GM19351 (cell line): ENCODE measurements around the gene CABP1.
A peak's percentile ranks its signal among the peaks of the same experiment; 100 is the strongest.
"Not testable (repeated sequence)": the region's sequence is repeated elsewhere in the genome, so short reads cannot be mapped to it uniquely, and the experiment has no call there.

Experiments used
- ATAC-seq: cut with Tn5 transposase; IDR thresholded peaks from one replicate; pipeline ENCODE4 v1.9.1; 2021; ENCODE audit warnings: mild to moderate bottlenecking, moderate library complexity; ENCODE audit not compliant: unreplicated experiment

The CABP1 gene

GRCh38 chr12:120663741-120664140 is 23.3 kb downstream of the CABP1 start:
- ATAC-seq, result no peak

GRCh38 chr12:120666571-120667390 is 26.4 kb downstream of the CABP1 start:
- no peak for ATAC-seq

GRCh38 chr12:120668091-120668867 is 27.9 kb downstream of the CABP1 start:
- ATAC-seq, result no peak

GRCh38 chr12:120668868-120669840 is 28.7 kb downstream of the CABP1 start:
- ATAC-seq, result peak; percentile 58

- ATAC-seq, result not testable (repeated sequence)
These were observed 29.8 kb downstream of the CABP1 start for GRCh38 chr12:120670237-120670636.

- no peak for ATAC-seq
These were observed 30.2 kb downstream of the CABP1 start for GRCh38 chr12:120670667-120671066.

GRCh38 chr12:120674097-120674636 is 33.7 kb downstream of the CABP1 start:
- ATAC-seq, result no peak

GRCh38 chr12:120677765-120678473 is 37.5 kb downstream of the CABP1 start:
- ATAC-seq, result peak; percentile 61

GRCh38 chr12:120678572-120678971 is 38.1 kb downstream of the CABP1 start:
- ATAC-seq, result no peak

GRCh38 chr12:120680165-120680738 is 39.8 kb downstream of the CABP1 start:
- no peak for ATAC-seq

- peak; percentile 0 for ATAC-seq
These were observed 44.1 kb downstream of the CABP1 start for GRCh38 chr12:120684523-120684932.

- ATAC-seq, result no peak
These were observed 45.1 kb downstream of the CABP1 start for GRCh38 chr12:120685522-120685921.

GRCh38 chr12:120686151-120686689 is 45.8 kb downstream of the CABP1 start:
- ATAC-seq, result peak; percentile 64

GRCh38 chr12:120686690-120687577 is 46.5 kb downstream of the CABP1 start, which contains the start of gene MLEC:
MLEC (plus strand) TSS chr12:120687149; CDS start chr12:120687297, 148 bp downstream.
- ATAC-seq, result peak; percentile 60

- no peak for ATAC-seq
These were observed 47.3 kb downstream of the CABP1 start for GRCh38 chr12:120687578-120688289.

GRCh38 chr12:120688527-120689071 is 48.2 kb downstream of the CABP1 start:
- no peak for ATAC-seq

GRCh38 chr12:120689397-120690082 is 49.1 kb downstream of the CABP1 start:
- ATAC-seq, result no peak
